Brain pericyte (primary cell): ENCODE measurements around the gene IFNGR1.
"Not testable (repeated sequence)": the region's sequence is repeated elsewhere in the genome, so short reads cannot be mapped to it uniquely, and the experiment has no call there.

Source experiments
- DNase-seq: peaks from one replicate; pipeline ENCODE4 v3.0.0-alpha.2; 2012; ENCODE audit warnings: low read depth, low spot score

The IFNGR1 gene

DNA sequence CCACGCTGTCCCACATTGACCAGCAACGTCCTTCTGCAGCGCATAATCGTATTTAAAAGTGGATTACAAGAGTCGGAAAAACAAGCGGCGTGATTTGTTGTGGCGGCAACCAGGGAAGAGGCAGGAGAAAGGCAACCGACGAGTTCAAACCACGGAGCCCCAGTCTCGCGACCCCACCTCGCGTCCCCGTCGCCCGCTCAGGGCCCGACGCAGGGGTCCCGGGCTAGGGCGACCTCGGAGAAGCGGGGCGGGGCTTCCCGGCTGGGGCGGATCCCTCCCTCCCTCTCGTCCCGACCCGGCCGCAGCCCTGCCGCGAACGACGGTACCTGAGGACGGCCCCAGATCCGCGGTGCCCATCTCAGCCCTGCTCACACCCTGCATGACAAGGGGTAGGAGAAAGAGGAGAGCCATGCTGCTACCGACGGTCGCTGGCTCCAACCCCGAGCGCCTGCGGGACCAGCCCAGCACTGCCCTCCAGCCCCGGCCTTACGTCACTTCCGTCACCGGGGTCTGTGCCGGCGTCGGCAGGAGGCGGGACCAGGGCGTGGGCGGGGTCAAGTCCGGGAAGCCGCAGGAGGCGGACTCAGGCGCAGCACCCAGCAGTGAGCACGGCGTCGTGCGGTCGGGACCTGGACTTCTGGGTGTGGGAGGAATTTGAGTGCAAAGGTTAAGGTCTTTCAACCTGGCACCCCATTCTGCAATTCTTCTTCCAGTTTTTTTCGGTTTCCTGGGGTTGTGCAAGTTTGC is at the start of gene IFNGR1:
Gene IFNGR1 (minus strand): TSS at position 469 of the 747 bp plus-strand sequence. CDS start 58 bp downstream, at position 411.
- peak; percentile 69 for DNase-seq

DNA sequence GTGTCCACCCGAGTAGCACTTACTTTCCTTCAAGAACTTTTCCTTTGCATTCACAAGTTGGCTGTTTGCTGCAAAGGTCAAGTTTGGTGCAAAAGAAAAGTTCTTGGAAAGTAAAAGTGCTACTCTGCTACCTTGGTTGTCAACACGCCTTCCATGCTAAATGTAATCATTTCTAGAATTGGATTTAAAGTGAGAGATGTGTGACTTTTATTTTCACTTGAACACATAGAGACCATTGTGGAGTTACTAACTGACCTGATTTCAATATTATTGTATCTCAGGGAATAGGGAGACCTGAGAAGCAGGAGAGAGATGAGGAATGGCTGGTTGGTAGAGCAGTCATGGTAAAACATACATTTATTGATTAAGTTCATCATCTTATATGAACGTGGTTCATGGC is 49.7 kb upstream of the IFNGR1 start:
- no peak for DNase-seq

DNA sequence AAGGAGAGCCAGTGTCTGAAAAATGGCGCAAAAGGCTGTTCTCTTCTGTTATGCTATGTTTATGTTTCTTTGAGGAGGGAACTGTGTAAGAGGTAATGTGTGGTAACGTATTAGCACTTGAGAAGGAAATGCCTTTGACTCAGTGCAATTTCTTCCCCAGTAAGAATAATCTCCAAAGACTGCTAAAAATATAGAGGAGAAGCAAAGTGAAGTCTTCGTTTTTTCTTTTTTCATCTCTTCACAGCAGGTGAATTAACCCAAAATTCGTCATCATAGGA is 47.1 kb upstream of the IFNGR1 start:
- no peak for DNase-seq

DNA sequence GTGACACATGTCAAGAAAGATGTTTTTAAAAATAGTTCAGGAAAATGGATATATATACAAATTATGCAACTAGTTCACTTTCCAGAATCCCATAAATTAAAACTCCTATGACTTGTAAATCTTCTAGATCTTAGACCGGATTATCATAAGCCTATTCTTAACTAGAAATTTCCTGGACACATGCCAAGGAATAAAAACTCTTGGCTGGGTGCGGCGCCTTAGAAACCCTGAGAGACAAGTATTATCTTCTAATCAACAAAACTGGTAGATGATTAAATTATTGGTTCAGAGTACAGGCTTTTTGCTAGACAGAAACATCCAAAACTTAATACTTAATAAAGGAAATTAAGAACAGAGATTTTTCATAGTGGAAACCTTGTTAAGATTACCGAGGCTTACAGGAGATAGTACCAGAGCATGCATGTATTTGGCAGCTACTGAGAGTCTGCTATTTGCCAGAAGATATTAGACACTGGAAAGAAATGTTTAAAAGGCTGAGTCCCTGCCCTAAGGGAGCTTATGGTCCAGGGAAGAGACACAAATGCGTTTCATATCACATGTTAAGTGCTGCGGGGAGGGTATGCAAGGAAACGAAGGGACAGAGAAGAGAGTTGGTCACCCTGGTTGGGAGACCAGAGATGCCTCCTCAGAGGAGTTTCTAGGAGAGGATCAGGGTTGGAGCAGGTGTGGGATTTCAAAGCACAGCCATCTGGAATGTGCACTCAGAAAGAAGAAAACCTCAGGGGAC is 46.5 kb upstream of the IFNGR1 start:
- no peak for DNase-seq

DNA sequence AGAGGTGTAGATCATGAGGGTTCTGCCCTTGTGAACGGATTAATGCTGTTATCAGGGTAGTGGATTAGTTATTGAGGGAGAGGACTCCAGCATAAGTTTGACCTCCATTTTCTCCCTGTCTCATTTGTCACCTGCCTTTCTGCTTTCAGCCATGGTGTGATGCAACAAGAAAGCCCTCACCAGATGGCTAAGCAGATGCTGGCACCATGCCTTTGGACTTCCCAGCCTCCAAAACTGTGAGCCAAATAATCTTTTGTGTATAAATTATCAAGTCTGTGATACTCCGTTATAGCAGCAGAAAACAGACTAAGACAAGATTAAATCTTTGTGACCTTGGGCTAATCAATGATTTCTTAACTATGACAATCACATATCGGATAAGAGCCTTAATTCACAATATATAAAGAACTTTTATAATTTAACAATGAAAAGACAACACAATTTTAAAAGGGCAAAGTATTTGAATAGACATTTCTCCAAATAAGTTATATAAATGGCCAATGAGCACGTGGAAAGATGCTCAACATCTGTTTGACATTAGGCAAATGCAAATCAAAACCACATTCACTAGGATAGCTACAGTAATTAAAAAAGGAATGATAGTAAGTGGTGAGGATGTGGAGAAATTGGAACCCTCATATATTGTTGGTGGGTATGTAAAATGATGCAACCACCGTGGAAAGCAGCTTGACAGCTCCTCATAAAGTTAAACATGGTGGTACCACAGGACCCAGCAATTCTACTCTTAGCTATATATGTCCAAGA is 45.3 kb upstream of the IFNGR1 start:
- no peak for DNase-seq

DNA sequence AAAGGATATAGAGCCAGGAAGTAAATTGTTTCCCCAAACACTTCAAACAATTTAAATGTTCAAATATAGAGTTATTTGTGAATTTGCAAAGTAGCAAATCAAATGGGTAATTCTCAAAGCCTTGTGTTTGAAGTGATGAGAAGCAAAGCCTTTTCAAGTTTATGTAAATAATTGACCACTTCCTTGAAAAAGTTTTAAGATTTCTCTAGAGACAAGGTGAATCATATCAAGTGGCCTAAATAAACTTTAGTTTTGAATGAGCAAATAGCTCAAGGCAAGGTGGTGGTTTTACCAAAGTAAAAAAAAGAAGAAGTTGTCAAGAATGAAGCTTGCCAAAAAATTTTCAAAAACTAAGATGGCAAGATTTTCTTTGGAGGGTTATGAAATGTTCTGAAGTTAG is 42.6 kb upstream of the IFNGR1 start:
- no peak for DNase-seq

DNA sequence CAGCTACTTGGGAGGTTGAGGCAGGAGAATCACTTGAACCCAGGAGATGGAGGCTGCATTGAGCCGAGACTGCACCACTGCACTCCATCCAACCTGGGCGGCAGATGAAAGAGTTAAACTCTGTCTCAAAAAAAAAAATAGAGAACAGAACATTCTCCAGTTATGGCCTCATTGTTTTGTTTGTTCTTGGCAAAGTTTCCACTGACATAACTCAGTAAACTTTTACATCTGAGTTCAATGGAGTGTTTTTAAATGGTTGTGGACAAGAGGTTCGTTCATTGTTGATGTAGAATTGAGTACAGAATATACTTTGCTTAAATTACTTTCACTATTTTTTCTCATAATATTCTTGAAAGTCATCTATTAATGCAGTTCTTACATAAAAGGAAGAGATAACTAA is 42.2 kb upstream of the IFNGR1 start:
- DNase-seq, result no peak

DNA sequence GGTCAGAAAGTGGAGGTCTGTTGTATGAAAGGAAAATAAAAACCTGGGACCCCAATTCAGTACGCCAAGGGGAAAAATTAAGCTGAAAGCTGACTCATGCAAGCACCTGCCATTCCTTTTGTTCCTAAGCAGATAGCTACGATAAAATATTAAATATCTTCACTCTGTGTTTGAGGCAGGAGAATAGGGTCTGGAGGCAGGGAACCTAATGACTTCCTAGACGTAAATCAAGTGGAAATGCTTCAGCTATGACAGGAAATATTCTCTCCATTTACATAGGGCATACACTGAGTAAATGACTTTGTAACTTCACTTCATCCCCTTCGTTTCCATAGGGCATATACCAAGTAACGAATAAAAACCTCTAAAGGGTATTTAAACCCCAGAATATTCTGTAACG is 41.0 kb upstream of the IFNGR1 start:
- no peak for DNase-seq

DNA sequence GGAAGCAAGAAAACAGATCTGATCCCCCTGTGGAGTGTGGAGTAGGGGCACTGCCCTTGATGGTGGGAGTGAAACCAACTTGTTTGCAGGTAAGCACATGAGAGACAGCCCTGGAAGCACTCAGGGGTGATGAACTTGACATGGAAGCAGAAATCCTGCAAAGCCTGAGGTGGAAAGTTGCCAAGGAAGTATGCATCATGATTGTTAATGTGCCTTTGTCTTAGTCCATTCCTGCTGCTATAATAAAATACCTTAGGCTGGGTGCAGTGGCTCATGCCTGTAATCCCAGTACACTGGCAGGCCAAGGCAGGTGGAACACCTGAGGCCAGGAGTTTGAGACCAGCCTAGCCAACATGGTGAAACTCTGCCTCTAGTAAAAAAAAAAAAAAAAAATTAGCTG is 40.2 kb upstream of the IFNGR1 start:
- DNase-seq, result no peak

DNA sequence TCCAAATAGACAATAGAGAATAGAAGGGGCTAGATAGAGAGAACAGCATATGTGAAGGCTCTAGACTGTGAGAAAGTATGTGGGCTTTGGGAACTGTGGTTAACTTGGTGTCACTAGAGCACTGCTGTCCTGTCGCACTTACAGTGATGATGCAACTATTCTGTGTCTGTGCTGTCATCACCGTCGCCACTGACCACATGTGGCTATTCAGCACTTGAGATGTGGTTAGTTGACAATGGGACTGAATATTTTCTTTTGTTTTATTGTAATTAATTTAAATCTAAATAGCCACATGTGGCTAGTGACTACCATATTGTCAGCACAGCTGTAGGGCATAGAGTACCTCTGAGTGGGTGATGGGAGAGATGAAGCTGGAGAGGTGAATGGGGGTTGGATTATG is 39.0 kb upstream of the IFNGR1 start:
- no peak for DNase-seq

DNA sequence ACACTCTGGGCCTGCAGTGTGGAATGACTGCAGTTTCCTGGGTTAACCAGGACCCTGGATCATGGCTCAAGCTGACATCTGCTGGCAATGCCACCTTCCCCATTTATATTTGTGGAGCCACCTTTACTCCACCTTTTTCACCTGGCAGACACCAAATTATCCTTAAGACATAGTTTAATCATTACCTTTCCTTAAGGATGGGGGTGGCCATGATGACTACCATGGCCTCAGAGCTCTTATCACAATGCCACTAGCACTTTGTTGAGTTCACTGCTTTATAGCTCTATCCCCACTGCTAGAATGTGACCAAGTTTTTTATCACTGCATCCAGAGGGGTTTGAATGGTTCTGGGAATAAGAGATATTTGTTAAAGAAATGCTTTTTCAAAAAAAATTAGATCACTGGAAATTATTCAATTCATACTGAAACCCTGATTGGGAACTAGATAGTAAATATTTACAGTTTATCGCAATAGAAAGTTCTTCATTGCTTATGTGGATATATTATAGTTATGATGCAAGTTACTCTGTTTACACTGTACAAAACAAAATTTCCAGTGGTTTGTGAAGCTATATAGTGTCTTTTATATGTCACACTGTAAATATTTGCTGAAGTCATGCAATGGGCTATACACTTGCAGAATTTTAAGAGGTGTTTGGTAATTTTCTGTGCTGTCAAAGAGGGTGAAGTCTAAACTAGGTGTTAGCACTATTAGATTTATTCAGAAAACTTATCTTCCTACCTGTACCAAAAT is 37.3 kb upstream of the IFNGR1 start:
- DNase-seq, result no peak

DNA sequence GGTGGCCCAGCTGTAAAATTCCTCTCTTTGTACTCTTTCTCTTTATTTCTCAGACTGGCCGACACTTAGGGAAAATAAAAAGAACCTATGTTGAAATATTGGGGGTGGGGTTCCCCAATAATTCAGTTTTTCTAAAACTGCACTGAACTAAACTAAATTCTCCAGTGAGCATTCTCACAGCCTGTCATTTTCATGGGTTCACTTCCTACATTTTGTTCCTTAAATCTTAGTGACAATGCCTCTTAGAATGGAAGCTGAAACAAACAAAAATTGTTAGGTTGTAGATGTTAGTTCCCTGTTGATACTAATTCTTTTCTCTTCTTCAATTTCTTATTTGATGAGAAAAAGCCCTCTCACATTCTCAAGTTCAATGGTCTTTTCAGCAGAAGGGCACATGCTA is 35.8 kb upstream of the IFNGR1 start:
- DNase-seq, result no peak

DNA sequence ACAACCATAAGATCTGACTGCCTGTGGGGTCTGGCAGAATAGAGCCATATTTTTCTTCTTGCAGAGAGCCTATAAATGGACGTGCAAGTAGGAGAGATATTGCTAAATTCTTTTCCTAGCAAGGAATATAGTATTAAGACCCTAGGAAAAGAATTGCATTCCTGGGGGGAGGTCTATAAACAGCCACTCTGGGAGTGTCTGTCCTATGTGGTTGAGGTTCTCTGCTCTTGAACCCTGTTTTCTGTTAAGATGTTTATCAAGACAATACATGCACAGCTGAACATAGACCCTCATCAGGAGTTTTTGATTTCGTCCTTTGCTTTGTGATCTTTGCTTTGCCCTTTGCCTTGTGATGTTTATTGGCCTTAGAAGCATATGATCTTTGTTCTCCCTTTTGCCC is 35.2 kb upstream of the IFNGR1 start:
- DNase-seq, result not testable (repeated sequence)

DNA sequence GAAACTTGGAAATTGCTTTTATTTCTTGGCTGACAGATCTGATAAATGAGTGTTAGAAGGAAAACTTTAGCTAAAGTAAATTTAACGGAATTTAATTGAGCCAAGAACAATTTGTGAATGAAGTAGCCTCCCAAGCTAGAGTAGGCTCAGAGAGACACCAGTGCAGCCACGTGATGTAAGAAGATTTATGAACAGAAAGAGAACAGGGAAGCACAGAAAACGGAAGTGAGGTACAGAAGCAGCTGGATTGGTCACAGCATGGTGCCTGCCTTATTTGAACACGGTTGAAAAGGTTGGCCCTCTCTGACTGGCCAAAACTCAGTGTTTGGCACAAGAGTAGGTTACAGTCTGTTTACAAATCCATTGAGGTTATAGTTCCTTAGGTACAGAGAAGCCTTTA is 29.5 kb upstream of the IFNGR1 start:
- DNase-seq, result no peak

DNA sequence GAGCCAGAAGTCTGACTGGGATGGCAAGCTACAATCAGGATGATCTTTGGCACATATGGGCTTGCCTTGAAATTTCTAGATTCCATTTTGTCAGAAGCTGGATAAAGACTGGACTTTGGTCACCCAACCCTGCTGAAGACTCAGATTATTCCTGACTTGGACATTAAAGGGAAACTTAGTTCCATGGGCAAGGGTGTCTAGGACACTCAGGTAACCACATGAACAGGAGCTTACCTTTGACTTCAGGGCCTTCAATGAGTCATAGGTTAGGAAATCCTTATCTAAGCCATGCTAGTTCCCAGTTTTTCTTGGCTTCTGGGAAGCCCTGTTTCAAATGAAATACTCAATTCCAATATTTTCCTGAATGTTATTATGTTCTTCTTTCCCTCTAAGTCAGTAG is 28.5 kb upstream of the IFNGR1 start:
- no peak for DNase-seq

DNA sequence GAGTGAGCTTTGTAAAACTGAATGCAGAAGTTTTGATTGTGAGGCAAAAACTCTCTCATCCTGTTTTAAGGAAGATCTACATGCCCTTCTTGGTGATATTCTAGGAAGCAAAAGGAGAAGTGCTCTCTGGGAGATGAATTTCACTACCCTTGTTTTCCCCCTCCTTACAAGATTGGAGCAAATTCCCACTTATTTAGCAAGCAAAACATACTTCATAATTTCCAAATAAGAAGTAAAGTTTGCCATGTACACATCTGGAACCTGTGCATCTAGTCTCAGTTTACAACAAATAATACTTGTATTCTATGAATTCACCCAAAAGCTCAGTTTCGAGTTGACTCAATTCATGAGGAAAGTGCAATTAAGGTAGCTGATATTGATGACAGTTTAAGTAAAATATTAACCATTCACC is 27.6 kb upstream of the IFNGR1 start:
- DNase-seq, result no peak

DNA sequence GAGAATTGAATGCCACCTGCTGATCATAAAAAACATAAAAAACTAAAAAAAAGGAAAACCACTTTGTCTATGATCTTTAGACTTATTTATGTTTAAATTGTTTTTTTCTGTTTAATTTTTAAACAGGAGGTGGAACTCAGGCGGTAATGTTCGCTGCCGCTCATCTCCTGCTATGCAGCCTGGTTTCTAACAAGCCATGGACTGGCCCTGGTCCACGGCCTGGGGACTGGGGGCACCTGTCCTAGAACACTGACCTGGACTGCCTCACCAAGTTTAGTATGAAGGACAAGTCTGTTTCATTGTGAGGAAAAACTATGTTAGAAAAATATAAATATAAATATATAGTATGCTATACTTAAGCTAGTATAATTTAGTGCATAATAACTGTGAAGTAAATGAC is 27.0 kb upstream of the IFNGR1 start:
- no peak for DNase-seq

DNA sequence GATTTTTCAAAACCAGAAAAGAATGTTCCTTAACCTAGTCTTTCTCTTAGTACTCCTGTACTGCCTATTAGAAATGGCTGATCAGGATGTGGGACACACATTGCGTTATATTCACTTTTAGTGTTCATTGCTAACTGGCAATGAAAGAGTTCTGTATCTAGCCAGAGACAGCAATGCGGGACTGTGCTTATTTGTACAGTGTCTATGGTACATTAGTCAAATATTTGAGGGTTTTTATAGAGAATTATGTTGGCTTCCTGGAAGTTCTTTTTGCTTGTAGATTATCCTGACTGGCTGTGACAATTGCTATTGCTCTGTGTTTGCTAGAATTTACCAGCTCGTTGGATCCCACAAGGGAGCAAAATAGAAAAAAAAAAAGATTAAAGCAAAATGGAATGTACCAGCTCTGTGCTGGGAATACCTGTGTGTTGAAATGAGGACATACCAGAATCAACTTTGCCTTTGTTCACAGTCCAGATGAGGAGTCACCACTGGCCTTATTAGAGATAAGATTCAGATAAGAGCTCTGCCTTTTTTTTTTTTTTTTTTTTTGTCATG is 22.4 kb upstream of the IFNGR1 start:
- no peak for DNase-seq

DNA sequence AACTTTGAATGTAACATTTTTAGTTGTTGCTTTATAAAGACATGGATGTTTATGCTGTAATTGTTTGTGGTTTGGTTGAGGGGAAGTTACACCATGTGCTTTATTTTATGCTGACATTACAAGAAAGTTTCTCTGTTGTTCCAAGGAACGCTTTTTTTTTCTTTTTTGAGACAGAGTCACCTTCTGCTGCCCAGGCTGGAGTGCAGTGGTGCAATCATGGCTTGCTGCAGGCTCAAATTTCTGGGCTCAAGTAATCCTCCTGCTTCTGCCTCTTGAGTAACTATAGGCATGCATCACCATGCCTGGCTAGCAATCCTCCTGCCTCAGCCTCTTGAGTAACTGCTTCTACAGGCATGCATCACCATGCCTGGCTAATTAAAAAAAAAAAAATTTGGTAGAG is 21.0 kb upstream of the IFNGR1 start:
- DNase-seq, result no peak

DNA sequence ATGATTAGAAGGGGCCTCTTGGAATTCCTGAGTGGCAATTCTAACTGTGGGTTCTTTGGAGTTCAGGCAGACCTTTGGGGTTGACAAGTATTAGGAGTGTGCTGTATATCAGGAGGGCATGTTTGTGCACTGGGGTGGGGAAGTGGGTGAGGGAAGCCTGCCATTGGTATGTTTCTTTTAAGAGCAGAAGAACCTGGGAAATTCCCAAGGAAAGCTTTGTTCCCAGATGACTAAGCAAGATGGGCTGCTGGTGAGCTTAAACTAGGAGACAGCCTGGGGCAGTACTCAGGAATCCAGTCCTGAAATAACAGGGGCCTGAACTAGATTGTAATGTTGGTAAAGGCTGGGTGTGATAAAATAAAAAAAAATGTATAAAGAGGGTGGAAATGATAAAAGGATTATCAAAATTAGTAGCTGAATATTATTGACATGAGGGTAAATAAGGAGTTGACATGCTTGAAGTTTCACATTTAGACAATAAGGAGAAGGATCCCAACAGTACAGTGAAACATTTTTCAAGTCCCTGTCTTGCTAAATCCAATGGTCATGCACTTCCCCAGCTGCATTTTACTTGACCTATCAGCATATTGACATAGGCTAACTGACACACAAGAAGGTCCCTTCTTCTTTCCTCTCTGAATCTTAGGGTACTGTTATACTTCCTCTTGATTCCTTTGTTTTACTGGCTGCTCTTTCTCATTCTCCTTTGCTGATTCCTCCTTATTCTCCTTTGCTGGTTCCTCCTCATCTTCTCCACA is 18.4 kb upstream of the IFNGR1 start:
- DNase-seq, result no peak
